ENCODE results near the gene PCSK6.

Gene PCSK6

GRCh38 chr15:101453123-101454120, 36.1 kb downstream of the PCSK6 start:
- TF ChIP-seq CTCF (IDR thresholded peaks at IDR 0.05), result no peak

GRCh38 chr15:101452572-101452971, 36.9 kb downstream of the PCSK6 start:
- no peak for TF ChIP-seq CTCF (IDR thresholded peaks at IDR 0.05)

- no peak for TF ChIP-seq CTCF (IDR thresholded peaks at IDR 0.05)
These were observed 37.7 kb downstream of the PCSK6 start for GRCh38 chr15:101451846-101452245.

- no peak for TF ChIP-seq CTCF (IDR thresholded peaks at IDR 0.05)
These were observed 38.2 kb downstream of the PCSK6 start for GRCh38 chr15:101451266-101451799.

GRCh38 chr15:101450403-101451265, 38.9 kb downstream of the PCSK6 start:
- no peak for TF ChIP-seq CTCF (IDR thresholded peaks at IDR 0.05)

- TF ChIP-seq CTCF (IDR thresholded peaks at IDR 0.05), result no peak
These were observed 39.8 kb downstream of the PCSK6 start for GRCh38 chr15:101449471-101450402.

Data from LNCAP (cell line).